GM21737 (cell line): Measurements from ENCODE around the gene MEP1A.

Experiments used
- ATAC-seq: cut with Tn5 transposase; IDR thresholded peaks from one replicate; pipeline ENCODE4 v1.9.1; 2021; ENCODE audit warnings: mild to moderate bottlenecking, moderate library complexity; ENCODE audit not compliant: unreplicated experiment

The MEP1A gene

GRCh38 chr6:46776070-46776712 is 17.0 kb upstream of the MEP1A start:
- no peak for ATAC-seq

- ATAC-seq = no peak
These were observed 15.5 kb upstream of the MEP1A start for GRCh38 chr6:46777476-46778346.

GRCh38 chr6:46781478-46782378 is 11.5 kb upstream of the MEP1A start:
- ATAC-seq = no peak

- ATAC-seq = no peak
These were observed 8.7 kb upstream of the MEP1A start for GRCh38 chr6:46784535-46784934.

GRCh38 chr6:46787871-46788540 is 5.2 kb upstream of the MEP1A start:
- ATAC-seq = no peak

GRCh38 chr6:46788791-46789190 is 4.4 kb upstream of the MEP1A start:
- ATAC-seq = no peak

- ATAC-seq = no peak
These were observed 3.5 kb upstream of the MEP1A start for GRCh38 chr6:46789434-46790354.

- no peak for ATAC-seq
These were observed 2.8 kb upstream of the MEP1A start for GRCh38 chr6:46790355-46790874.

- ATAC-seq = no peak
These were observed 554 bp upstream of the MEP1A start for GRCh38 chr6:46792635-46793034.

GRCh38 chr6:46794068-46794467 is 879 bp downstream of the MEP1A start:
- ATAC-seq = no peak

GRCh38 chr6:46795816-46796215 is 2.6 kb downstream of the MEP1A start:
- ATAC-seq = no peak

- ATAC-seq = no peak
These were observed 3.8 kb downstream of the MEP1A start for GRCh38 chr6:46796848-46797580.

GRCh38 chr6:46799657-46800056 is 6.5 kb downstream of the MEP1A start:
- ATAC-seq = no peak

GRCh38 chr6:46808806-46809205 is 15.6 kb downstream of the MEP1A start:
- no peak for ATAC-seq

GRCh38 chr6:46815130-46815529 is 21.9 kb downstream of the MEP1A start:
- no peak for ATAC-seq

- ATAC-seq = no peak
These were observed 23.4 kb downstream of the MEP1A start for GRCh38 chr6:46816626-46817025.

- ATAC-seq = no peak
These were observed 26.4 kb downstream of the MEP1A start for GRCh38 chr6:46819561-46819960.

- ATAC-seq = no peak
These were observed 28.3 kb downstream of the MEP1A start for GRCh38 chr6:46821458-46821881.

GRCh38 chr6:46828939-46829338 is 35.8 kb downstream of the MEP1A start:
- ATAC-seq = no peak
